Measurements from ENCODE around the gene MRPS18A.
"Not testable (repeated sequence)": the region's sequence is repeated elsewhere in the genome, so short reads cannot be mapped to it uniquely, and the experiment has no call there.

MRPS18A gene

GRCh38 chr6:43657221-43657802, 30.3 kb downstream of the MRPS18A start:
- peaks cover 14% of the 10 kb centered on the region for H3K27me3 ChIP-seq
- H3K4me3 ChIP-seq (ENCODE audit: low read depth in 1 of 2, low read length in 1 of 2) = no peak overlapping the region
- no peak for TF ChIP-seq CTCF (IDR thresholded peaks at IDR 0.05)
- no peaks in the 10 kb centered on the region for H3K4me1 ChIP-seq (ENCODE audit: control insufficient read depth in 1 of 2, insufficient read depth in 1 of 2, low read depth in 1 of 2, low read length in 1 of 2)
- H3K27ac ChIP-seq = no peak overlapping the region
- H3K36me3 ChIP-seq = no peaks in the 10 kb centered on the region
- no peaks in the 10 kb centered on the region for H3K9me3 ChIP-seq

- H3K9me3 ChIP-seq = not testable (repeated sequence)
- H3K27me3 ChIP-seq = peaks cover 14% of the 10 kb centered on the region
Observed at GRCh38 chr6:43652822-43653221, 34.8 kb downstream of the MRPS18A start.

GRCh38 chr6:43648248-43648647, 39.3 kb downstream of the MRPS18A start:
- no peak overlapping the region for H3K27ac ChIP-seq
- no peak overlapping the region for H3K4me3 ChIP-seq (ENCODE audit: low read depth in 1 of 2, low read length in 1 of 2)
- no peaks in the 10 kb centered on the region for H3K9me3 ChIP-seq
- H3K4me1 ChIP-seq (ENCODE audit: control insufficient read depth in 1 of 2, insufficient read depth in 1 of 2, low read depth in 1 of 2, low read length in 1 of 2) = peaks cover 10 to 12% of the 10 kb centered on the region in 2 experiments
- H3K36me3 ChIP-seq = no peaks in the 10 kb centered on the region
- no peak for TF ChIP-seq CTCF (IDR thresholded peaks at IDR 0.05)
- H3K27me3 ChIP-seq = peaks cover 4% of the 10 kb centered on the region

More at GRCh38 chr6:43652822-43653221, 34.8 kb downstream of the MRPS18A start:
- not testable (repeated sequence) for H3K27ac ChIP-seq; H3K4me1 ChIP-seq (ENCODE audit: control insufficient read depth in 1 of 2, insufficient read depth in 1 of 2, low read depth in 1 of 2, low read length in 1 of 2); H3K4me3 ChIP-seq (ENCODE audit: low read depth in 1 of 2, low read length in 1 of 2); H3K36me3 ChIP-seq

GRCh38 chr6:43647613-43648012, 40.0 kb downstream of the MRPS18A start:
- Histone ChIP-seq H3K4me3 (ENCODE audit: low read depth in 1 of 2, low read length in 1 of 2) (no peak overlapping the region), H3K36me3 (peaks cover 3% of the 10 kb centered on the region), H3K27ac (no peak overlapping the region), H3K27me3 (no peaks in the 10 kb centered on the region), H3K9me3 (no peaks in the 10 kb centered on the region), H3K4me1 (ENCODE audit: control insufficient read depth in 1 of 2, insufficient read depth in 1 of 2, low read depth in 1 of 2, low read length in 1 of 2) (peaks cover 10 to 12% of the 10 kb centered on the region in 2 experiments)
- TF ChIP-seq CTCF (IDR thresholded peaks at IDR 0.05) = no peak

GRCh38 chr6:43645613-43645964, 42.0 kb downstream of the MRPS18A start:
- no peaks in the 10 kb centered on the region for H3K9me3 ChIP-seq
- TF ChIP-seq CTCF (IDR thresholded peaks at IDR 0.05) = no peak
- peaks cover 10 to 12% of the 10 kb centered on the region in 2 experiments for H3K4me1 ChIP-seq (ENCODE audit: control insufficient read depth in 1 of 2, insufficient read depth in 1 of 2, low read depth in 1 of 2, low read length in 1 of 2)
- peaks cover 17% of the 10 kb centered on the region for H3K36me3 ChIP-seq
- H3K27me3 ChIP-seq = no peaks in the 10 kb centered on the region
- H3K27ac ChIP-seq = peak overlapping the region; percentile 64
- H3K4me3 ChIP-seq (ENCODE audit: low read depth in 1 of 2, low read length in 1 of 2) = peak overlapping the region; percentile 79 to 90

- Histone ChIP-seq H3K27ac (peak within 1 kb of the TSS; percentile 64), H3K4me1 (ENCODE audit: control insufficient read depth in 1 of 2, insufficient read depth in 1 of 2, low read depth in 1 of 2, low read length in 1 of 2) (peaks cover 10 to 12% of the 10 kb centered on the region in 2 experiments), H3K9me3 (no peaks in the 10 kb centered on the region), H3K4me3 (ENCODE audit: low read depth in 1 of 2, low read length in 1 of 2) (peak within 1 kb of the TSS; percentile 79 to 90), H3K27me3 (no peaks in the 10 kb centered on the region), H3K36me3 (peaks cover 22% of the 10 kb centered on the region)
- no peak for TF ChIP-seq CTCF (IDR thresholded peaks at IDR 0.05)
Observed at GRCh38 chr6:43644940-43645612, 42.5 kb downstream of the MRPS18A start, which contains the start of gene RSPH9. RSPH9 (plus strand) TSS chr6:43645036; CDS start chr6:43645099, 63 bp downstream.
